LNCaP clone FGC (cell line): ENCODE measurements around the gene DIPK1A.

Experiments
- DNase-seq: peaks from one replicate; pipeline ENCODE4 v3.0.0-alpha.2; 2011; ENCODE audit warnings: low read depth
- H3K4me3 ChIP-seq: 2 replicates; pipeline ENCODE4 v1.5.1; 2011; ENCODE audit warnings: mild to moderate bottlenecking, low read depth, low read length, control low read depth
- CTCF ChIP-seq: IDR thresholded peaks from 2 replicates; pipeline ENCODE4 v1.5.1; 2012; ENCODE audit warnings: mild to moderate bottlenecking; ENCODE audit not compliant: control insufficient read depth, insufficient read depth; ENCODE audit errors: extremely low read depth

Gene DIPK1A

GRCh38 chr1:92842082-92843045, 118.9 kb downstream of the DIPK1A start:
- no peak overlapping the region for H3K4me3 ChIP-seq
- no peak for TF ChIP-seq CTCF
- DNase-seq, result no peak

GRCh38 chr1:92840600-92840999, 120.7 kb downstream of the DIPK1A start:
- DNase-seq, result no peak
- TF ChIP-seq CTCF, result no peak
- no peak overlapping the region for H3K4me3 ChIP-seq

GRCh38 chr1:92839442-92839841, 121.8 kb downstream of the DIPK1A start:
- no peak for TF ChIP-seq CTCF
- DNase-seq, result no peak
- no peak overlapping the region for H3K4me3 ChIP-seq

GRCh38 chr1:92838519-92838918, 122.7 kb downstream of the DIPK1A start:
- H3K4me3 ChIP-seq, result no peak overlapping the region
- DNase-seq, result no peak
- no peak for TF ChIP-seq CTCF

- DNase-seq, result no peak
- no peak for TF ChIP-seq CTCF
- no peak overlapping the region for H3K4me3 ChIP-seq
These were observed 124.2 kb downstream of the DIPK1A start for GRCh38 chr1:92837062-92837461.

- no peak for DNase-seq
- H3K4me3 ChIP-seq, result no peak overlapping the region
- no peak for TF ChIP-seq CTCF
These were observed 126.6 kb downstream of the DIPK1A start for GRCh38 chr1:92834617-92835016.
